Activated B cell treated with CpG ODN at 0.5 μM for 24 hours (primary cell): ENCODE data around the gene TOMM40L. TPM values are rescaled to one million over a fixed set of nuclear protein-coding genes. Genes with fewer than 3 reads are reported as not detected.
A peak's percentile ranks its signal among the peaks of the same experiment; 100 is the strongest.

ENCODE experiments used
- ATAC-seq: fragments of 200-7000 bp; cut with Tn5 transposase; one replicate; pipeline ENCODE4 v1.10.0; 2021; ENCODE audit warnings: low read depth, mild to moderate bottlenecking, moderate library complexity
- CTCF ChIA-PET: fragments of 350-600 bp; sonication (Branson Sonifier 250); formaldehyde crosslinking; loops from one replicate; lab custom pipeline; 2021; ENCODE audit warnings: antibody characterized with exemption; lab: Charles Lee
- POLR2A ChIA-PET: fragments of 350-600 bp; sonication (Branson Sonifier 250); formaldehyde crosslinking; loops from one replicate; lab custom pipeline; 2021; ENCODE audit warnings: antibody characterized with exemption; lab: Charles Lee
- DNase-seq: peaks from one replicate; pipeline ENCODE4 v3.0.0; 2022
- H3K27ac Mint-ChIP-seq: one replicate; pipeline ENCODE4 v1.8.0; 2020; ENCODE audit warnings: mixed read lengths
- H3K27me3 Mint-ChIP-seq: one replicate; pipeline ENCODE4 v1.8.0; 2021; ENCODE audit warnings: mixed read lengths
- H3K36me3 Mint-ChIP-seq: one replicate; pipeline ENCODE4 v1.8.0; 2021; ENCODE audit warnings: low read depth, mixed read lengths
- H3K4me1 Mint-ChIP-seq: one replicate; pipeline ENCODE4 v1.8.0; 2021; ENCODE audit warnings: mixed read lengths
- H3K4me3 Mint-ChIP-seq: one replicate; pipeline ENCODE4 v1.8.0; 2020; ENCODE audit warnings: mild to moderate bottlenecking, mixed read lengths
- H3K9me3 Mint-ChIP-seq: one replicate; pipeline ENCODE4 v1.8.0; 2020; ENCODE audit warnings: mixed read lengths
- CTCF ChIP-seq: fragments of 200-600 bp; IDR thresholded peaks from one replicate; pipeline ENCODE4 v1.8.0; 2022; ENCODE audit warnings: antibody characterized with exemption, mild to moderate bottlenecking
- intact Hi-C: fragments of 100-400 bp; cut with micrococcal nuclease; formaldehyde crosslinking; loops from one replicate; pipeline ENCODE4 v1.15.1; 2024
- total RNA-seq: library from RNA; stranded (reverse); gene quantifications from 2 replicates; pipeline ENCODE4 v1.2.3, GENCODE V29; 2022

Gene TOMM40L
- total RNA-seq, 1 donor from 2014 or later: 11.7 TPM

DNA sequence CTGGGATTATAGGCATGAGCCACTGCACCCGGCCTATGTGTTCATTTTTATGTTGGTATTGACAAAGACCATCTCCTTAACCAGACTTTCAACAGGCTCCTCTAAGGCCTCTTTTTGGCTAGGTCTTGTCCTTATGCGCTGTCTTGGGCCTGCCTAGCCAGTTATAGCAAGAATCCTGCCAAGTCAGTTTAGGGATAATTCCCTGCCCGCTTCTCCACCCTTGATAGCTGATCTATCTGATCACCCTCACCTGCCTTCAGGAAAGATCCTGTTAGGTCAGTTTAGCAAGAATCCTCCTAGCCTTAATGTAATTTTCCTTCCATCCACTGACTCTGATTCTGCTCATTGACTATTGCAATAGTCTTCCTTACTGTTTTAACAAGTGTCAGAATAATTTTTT is 46.2 kb upstream of the TOMM40L start:
- ATAC-seq (no peak), DNase-seq (no peak)
- Mint-ChIP-seq H3K27ac (peak overlapping the region; percentile 61), H3K27me3 (no peaks in the 10 kb centered on the region), H3K4me1 (peaks cover 79% of the 10 kb centered on the region), H3K9me3 (no peaks in the 10 kb centered on the region), H3K36me3 (peaks cover 19% of the 10 kb centered on the region), H3K4me3 (no peak overlapping the region)
- no peak for TF ChIP-seq CTCF
- intact Hi-C loops: no loop called here
- ChIA-PET CTCF (interaction anchor here (0.7 to 4.6 kb wide), 5 partner anchors 13 to 927 kb away, joined by 3 to 27 read pairs (median 6); partner anchors contain the start of genes NDUFS2 and TOMM40L), POLR2A (interaction anchor here (0.6 to 4.1 kb wide), 6 partner anchors 8 to 201 kb away, joined by 3 to 49 read pairs (median 4); partner anchors contain the start of genes NDUFS2 and PPOX)

GRCh38 chr1:161180639-161181038 is 45.2 kb upstream of the TOMM40L start:
- intact Hi-C loops: no loop called here
- POLR2A ChIA-PET: interaction anchor here (0.7 to 4.1 kb wide), 5 partner anchors 14 to 45 kb away, joined by 4 to 49 read pairs (median 18); partner anchors contain the start of genes NDUFS2, PPOX and TOMM40L
- CTCF ChIA-PET: interaction anchor here (0.7 to 4.6 kb wide), 9 partner anchors 12 to 928 kb away, joined by 3 to 27 read pairs (median 6); partner anchors contain the start of genes NDUFS2, PPOX and TOMM40L
- Mint-ChIP-seq H3K27me3 (no peaks in the 10 kb centered on the region), H3K4me1 (peaks cover 79% of the 10 kb centered on the region), H3K36me3 (peaks cover 10% of the 10 kb centered on the region), H3K4me3 (no peak overlapping the region), H3K9me3 (no peaks in the 10 kb centered on the region), H3K27ac (peak overlapping the region; percentile 43)
- no peak for DNase-seq
- TF ChIP-seq CTCF: no peak
- no peak for ATAC-seq

- DNase-seq (no peak), ATAC-seq (peak; percentile 14)
- Mint-ChIP-seq H3K27ac (peak overlapping the region; percentile 84), H3K4me1 (peaks cover 79% of the 10 kb centered on the region), H3K9me3 (no peaks in the 10 kb centered on the region), H3K4me3 (peak overlapping the region; percentile 54), H3K36me3 (peaks cover 1% of the 10 kb centered on the region), H3K27me3 (no peaks in the 10 kb centered on the region)
- CTCF ChIA-PET: interaction anchor here (1.2 to 4.6 kb wide), 6 partner anchors 10 to 200 kb away, joined by 5 to 27 read pairs (median 8); partner anchors contain the start of genes PPOX and TOMM40L
- POLR2A ChIA-PET: interaction anchor here (0.8 to 4.1 kb wide), 14 partner anchors 10 to 207 kb away, joined by 3 to 49 read pairs (median 8); partner anchors contain the start of genes DEDD, NDUFS2, PFDN2 and PPOX
- TF ChIP-seq CTCF: no peak
- intact Hi-C loops: loop anchor here (1.0 kb wide), 1 partner anchor 10 kb away; no protein-coding TSS in a partner anchor
Measured at GRCh38 chr1:161182214-161182613, 43.6 kb upstream of the TOMM40L start.

GRCh38 chr1:161185282-161185682 is 40.6 kb upstream of the TOMM40L start:
- peak; percentile 41 for DNase-seq
- Mint-ChIP-seq H3K4me1 (peaks cover 85% of the 10 kb centered on the region), H3K4me3 (peak overlapping the region; percentile 77), H3K27ac (peak overlapping the region; percentile 93), H3K27me3 (no peaks in the 10 kb centered on the region), H3K36me3 (no peaks in the 10 kb centered on the region), H3K9me3 (no peaks in the 10 kb centered on the region)
- intact Hi-C loops: loop anchor here (1.0 to 2.0 kb wide), 2 partner anchors 8 to 40 kb away; partner anchors contain the start of gene B4GALT3
- no peak for TF ChIP-seq CTCF
- ChIA-PET POLR2A (interaction anchor here (0.9 to 2.9 kb wide), 8 partner anchors 8 to 608 kb away, joined by 3 to 40 read pairs (median 6); partner anchors contain the start of genes B4GALT3, DEDD, NDUFS2 and PPOX), CTCF (interaction anchor here (1.0 to 2.4 kb wide), 3 partner anchors 8 to 197 kb away, joined by 4 to 11 read pairs (median 5); partner anchors contain the start of genes B4GALT3 and TOMM40L)
- ATAC-seq: peak; percentile 66
